GM18517 (cell line): ENCODE measurements around the gene KRTDAP.
"Not testable (repeated sequence)": the region's sequence is repeated elsewhere in the genome, so short reads cannot be mapped to it uniquely, and the experiment has no call there.

ENCODE experiments used
- ATAC-seq: cut with Tn5 transposase; IDR thresholded peaks from one replicate; pipeline ENCODE4 v1.9.1; 2021; ENCODE audit warnings: mild to moderate bottlenecking, moderate library complexity; ENCODE audit not compliant: unreplicated experiment

Gene KRTDAP

GRCh38 chr19:35486268-35486708 is 4.0 kb downstream of the KRTDAP start:
- ATAC-seq, result no peak

GRCh38 chr19:35484252-35485036 is 5.8 kb downstream of the KRTDAP start:
- ATAC-seq, result peak; percentile 69

- no peak for ATAC-seq
Observed at GRCh38 chr19:35483089-35483488, 7.2 kb downstream of the KRTDAP start.

GRCh38 chr19:35478794-35479677 is 11.2 kb downstream of the KRTDAP start:
- ATAC-seq, result no peak

GRCh38 chr19:35476149-35476548 is 14.1 kb downstream of the KRTDAP start:
- no peak for ATAC-seq

- not testable (repeated sequence) for ATAC-seq
Observed at GRCh38 chr19:35474594-35474993, 15.7 kb downstream of the KRTDAP start.

GRCh38 chr19:35474104-35474503 is 16.2 kb downstream of the KRTDAP start:
- no peak for ATAC-seq

- no peak for ATAC-seq
Observed at GRCh38 chr19:35471946-35472345, 18.3 kb downstream of the KRTDAP start.

- not testable (repeated sequence) for ATAC-seq
Observed at GRCh38 chr19:35471075-35471474, 19.2 kb downstream of the KRTDAP start.

- no peak for ATAC-seq
Observed at GRCh38 chr19:35470128-35470527, 20.1 kb downstream of the KRTDAP start.

- ATAC-seq, result peak; percentile 78
Observed at GRCh38 chr19:35468637-35469036, 21.6 kb downstream of the KRTDAP start.

GRCh38 chr19:35466259-35466658 is 24.0 kb downstream of the KRTDAP start:
- no peak for ATAC-seq

- peak; percentile 2 for ATAC-seq
Observed at GRCh38 chr19:35462956-35463355, 27.3 kb downstream of the KRTDAP start.

- ATAC-seq, result peak; percentile 62
Observed at GRCh38 chr19:35462476-35462953, 27.7 kb downstream of the KRTDAP start.

GRCh38 chr19:35461788-35462187 is 28.5 kb downstream of the KRTDAP start:
- not testable (repeated sequence) for ATAC-seq

- ATAC-seq, result no peak
Observed at GRCh38 chr19:35461060-35461459, 29.2 kb downstream of the KRTDAP start.

- ATAC-seq, result no peak
Observed at GRCh38 chr19:35460608-35461007, 29.7 kb downstream of the KRTDAP start.

GRCh38 chr19:35459414-35460082 is 30.7 kb downstream of the KRTDAP start:
- no peak for ATAC-seq

GRCh38 chr19:35458731-35459391 is 31.4 kb downstream of the KRTDAP start:
- peak; percentile 33 for ATAC-seq

GRCh38 chr19:35458192-35458591 is 32.1 kb downstream of the KRTDAP start:
- no peak for ATAC-seq

- ATAC-seq, result no peak
Observed at GRCh38 chr19:35457173-35457572, 33.1 kb downstream of the KRTDAP start.
